Measurements from ENCODE around the gene CFAP300.
A peak's percentile ranks its signal among the peaks of the same experiment; 100 is the strongest.

CFAP300 gene

DNA sequence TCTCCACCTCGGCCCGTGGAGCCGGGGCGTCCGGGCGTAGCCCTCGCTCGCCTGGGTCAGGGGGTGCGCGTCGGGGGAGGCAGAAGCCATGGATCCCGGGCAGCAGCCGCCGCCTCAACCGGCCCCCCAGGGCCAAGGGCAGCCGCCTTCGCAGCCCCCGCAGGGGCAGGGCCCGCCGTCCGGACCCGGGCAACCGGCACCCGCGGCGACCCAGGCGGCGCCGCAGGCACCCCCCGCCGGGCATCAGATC, 63.4 kb downstream of the CFAP300 start:
- Mint-ChIP-seq H3K27ac (peak overlapping the region; percentile 89), H3K4me3 (peak overlapping the region; percentile 90), H3K9me3 (no peaks in the 10 kb centered on the region), H3K36me3 (no peaks in the 10 kb centered on the region), H3K4me1 (peaks cover 16% of the 10 kb centered on the region)
- DNase-seq (ENCODE audit: low spot score in 2 of 2) (peak in 1 of 2 donors; percentile 14), ATAC-seq (no peak)

GRCh38 chr11:102111011-102111786, 64.0 kb downstream of the CFAP300 start:
- ATAC-seq (peak; percentile 48), DNase-seq (ENCODE audit: low spot score in 2 of 2) (peak in 1 of 2 donors; percentile 51)
- H3K4me3 Mint-ChIP-seq = peak overlapping the region; percentile 90
- H3K36me3 Mint-ChIP-seq = no peaks in the 10 kb centered on the region
- no peak overlapping the region for H3K27ac Mint-ChIP-seq
- peaks cover 16% of the 10 kb centered on the region for H3K4me1 Mint-ChIP-seq
- H3K9me3 Mint-ChIP-seq = no peaks in the 10 kb centered on the region

DNA sequence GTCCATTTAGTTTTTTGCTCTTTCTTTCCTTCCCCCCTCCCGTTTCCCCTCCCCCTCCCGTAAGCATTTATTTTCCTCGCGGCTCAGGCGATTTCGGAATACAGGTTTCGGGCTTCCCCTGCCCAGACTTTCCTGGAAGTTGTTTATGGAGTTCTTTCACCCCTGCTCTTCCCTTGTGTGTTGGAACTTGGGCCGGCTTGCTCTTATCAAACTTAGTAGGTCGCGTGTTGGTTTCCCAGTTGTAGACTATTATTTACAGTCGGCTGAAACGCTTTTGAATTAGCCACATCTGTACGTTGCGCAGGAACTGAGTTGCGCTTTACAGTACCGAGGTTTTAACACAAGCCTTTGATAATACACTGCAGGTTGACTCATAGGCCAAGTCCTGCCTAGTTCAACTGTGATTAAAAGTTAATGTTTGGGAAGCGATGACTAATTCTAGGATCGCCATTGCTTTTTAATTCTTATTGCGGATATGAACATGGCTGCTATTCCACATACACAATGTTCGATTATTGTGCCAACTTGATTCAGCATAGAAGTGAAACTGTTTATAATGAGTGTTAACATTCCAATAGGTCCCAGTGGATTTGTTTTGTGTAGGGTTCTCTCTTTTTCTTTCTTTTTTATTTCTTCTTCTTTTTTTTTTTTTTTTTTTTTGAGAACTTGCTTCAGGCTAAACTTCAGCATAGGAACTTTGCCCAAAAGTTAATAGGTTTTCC, 64.7 kb downstream of the CFAP300 start:
- Mint-ChIP-seq H3K9me3 (no peaks in the 10 kb centered on the region), H3K4me3 (peak overlapping the region; percentile 90), H3K4me1 (peaks cover 16% of the 10 kb centered on the region), H3K27ac (no peak overlapping the region), H3K36me3 (no peaks in the 10 kb centered on the region)
- no peak for DNase-seq (ENCODE audit: low spot score in 2 of 2)
- ATAC-seq = peak; percentile 61

DNA sequence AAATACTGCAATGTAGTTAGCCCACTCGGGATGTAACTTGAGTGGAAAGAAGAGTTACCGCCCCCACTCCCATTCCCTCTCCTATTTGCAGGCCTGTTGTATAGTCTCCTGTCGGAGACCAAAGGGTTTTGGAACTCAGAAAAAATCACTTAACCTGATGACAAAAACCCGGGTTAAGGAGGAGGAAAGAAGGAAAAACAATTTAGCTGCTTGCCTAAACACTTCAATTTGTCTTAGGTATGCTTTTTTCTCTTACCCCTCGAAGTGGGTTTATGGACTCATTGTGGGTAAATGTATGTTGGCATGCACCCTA, 65.2 kb downstream of the CFAP300 start:
- H3K27ac Mint-ChIP-seq = no peak overlapping the region
- H3K4me1 Mint-ChIP-seq = peaks cover 16% of the 10 kb centered on the region
- DNase-seq (ENCODE audit: low spot score in 2 of 2) (no peak), ATAC-seq (no peak)
- H3K4me3 Mint-ChIP-seq = peak overlapping the region; percentile 90
- no peaks in the 10 kb centered on the region for H3K36me3 Mint-ChIP-seq
- H3K9me3 Mint-ChIP-seq = no peaks in the 10 kb centered on the region

DNA sequence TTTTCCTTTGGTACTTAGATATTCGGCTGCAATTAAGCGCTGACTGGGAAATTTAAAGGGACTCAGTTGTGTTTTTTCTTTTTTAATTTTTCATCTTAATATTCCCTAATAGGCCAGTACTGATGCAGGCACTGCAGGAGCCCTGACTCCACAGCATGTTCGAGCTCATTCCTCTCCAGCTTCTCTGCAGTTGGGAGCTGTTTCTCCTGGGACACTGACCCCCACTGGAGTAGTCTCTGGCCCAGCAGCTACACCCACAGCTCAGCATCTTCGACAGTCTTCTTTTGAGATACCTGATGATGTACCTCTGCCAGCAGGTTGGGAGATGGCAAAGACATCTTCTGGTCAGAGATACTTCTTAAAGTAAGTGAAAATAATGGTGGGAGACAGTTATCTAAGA, 66.8 kb downstream of the CFAP300 start:
- Mint-ChIP-seq H3K9me3 (no peaks in the 10 kb centered on the region), H3K27ac (no peak overlapping the region), H3K4me3 (no peak overlapping the region), H3K36me3 (no peaks in the 10 kb centered on the region), H3K4me1 (peaks cover 16% of the 10 kb centered on the region)
- DNase-seq (ENCODE audit: low spot score in 2 of 2) (no peak), ATAC-seq (no peak)

DNA sequence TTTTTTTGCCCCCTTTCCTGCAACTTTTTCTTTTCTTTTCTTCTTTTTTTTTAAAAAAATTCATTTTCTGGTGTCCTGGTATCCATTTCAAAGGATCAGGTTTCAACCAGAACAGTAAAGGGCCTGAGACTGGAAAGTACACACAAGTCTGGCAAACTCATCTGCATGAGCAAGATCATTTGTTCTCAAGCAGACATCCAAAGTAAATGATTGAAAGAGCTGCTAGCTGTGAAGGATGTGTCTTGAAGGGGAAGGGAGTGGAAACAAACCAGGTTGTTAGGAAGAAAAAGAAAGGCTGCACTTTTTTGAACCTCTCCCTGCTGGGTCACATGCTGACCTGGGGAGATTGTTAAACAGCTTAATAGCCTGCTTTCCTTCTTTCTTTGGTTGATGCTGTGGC, 68.3 kb downstream of the CFAP300 start:
- H3K4me3 Mint-ChIP-seq = no peak overlapping the region
- H3K9me3 Mint-ChIP-seq = no peaks in the 10 kb centered on the region
- H3K4me1 Mint-ChIP-seq = peaks cover 5% of the 10 kb centered on the region
- DNase-seq (ENCODE audit: low spot score in 2 of 2) (no peak), ATAC-seq (no peak)
- no peaks in the 10 kb centered on the region for H3K36me3 Mint-ChIP-seq
- no peak overlapping the region for H3K27ac Mint-ChIP-seq

GRCh38 chr11:102116453-102117205, 69.4 kb downstream of the CFAP300 start:
- Mint-ChIP-seq H3K27ac (no peak overlapping the region), H3K4me1 (peaks cover 5% of the 10 kb centered on the region), H3K9me3 (no peaks in the 10 kb centered on the region), H3K4me3 (no peak overlapping the region), H3K36me3 (no peaks in the 10 kb centered on the region)
- no peak for DNase-seq (ENCODE audit: low spot score in 2 of 2)
- no peak for ATAC-seq

DNA sequence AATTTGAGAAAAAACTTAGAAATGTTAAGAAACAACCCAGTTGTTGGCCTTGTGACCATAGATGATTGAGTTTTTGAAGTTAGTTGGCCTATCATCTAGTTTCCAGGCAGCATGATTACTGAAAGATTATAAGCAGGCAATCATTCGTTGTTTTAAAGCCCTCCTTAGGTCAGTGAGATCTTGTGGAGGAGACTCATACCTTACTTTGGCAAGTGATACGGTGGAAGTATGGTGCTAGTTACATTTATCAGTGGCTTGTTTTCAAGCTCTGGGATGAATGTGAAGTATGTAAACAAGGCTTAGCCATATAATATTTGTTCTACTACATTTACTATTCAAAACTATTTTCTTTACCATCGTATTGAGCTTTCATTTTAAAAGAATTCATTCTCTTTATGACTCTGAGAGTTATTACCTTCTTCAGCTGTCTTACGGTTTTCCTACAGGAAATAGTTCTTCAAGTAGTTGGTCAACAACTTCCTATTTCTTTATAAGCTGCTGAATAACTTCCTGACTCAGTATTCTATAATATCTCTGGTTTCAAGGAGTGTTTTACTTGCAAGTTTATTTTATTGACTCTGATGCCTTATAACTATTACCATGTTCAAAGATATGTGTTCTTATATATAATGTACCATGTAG, 70.4 kb downstream of the CFAP300 start:
- ATAC-seq = no peak
- H3K4me1 Mint-ChIP-seq = no peaks in the 10 kb centered on the region
- H3K36me3 Mint-ChIP-seq = no peaks in the 10 kb centered on the region
- no peaks in the 10 kb centered on the region for H3K9me3 Mint-ChIP-seq
- no peak for DNase-seq (ENCODE audit: low spot score in 2 of 2)
- H3K27ac Mint-ChIP-seq = no peak overlapping the region
- no peak overlapping the region for H3K4me3 Mint-ChIP-seq

DNA sequence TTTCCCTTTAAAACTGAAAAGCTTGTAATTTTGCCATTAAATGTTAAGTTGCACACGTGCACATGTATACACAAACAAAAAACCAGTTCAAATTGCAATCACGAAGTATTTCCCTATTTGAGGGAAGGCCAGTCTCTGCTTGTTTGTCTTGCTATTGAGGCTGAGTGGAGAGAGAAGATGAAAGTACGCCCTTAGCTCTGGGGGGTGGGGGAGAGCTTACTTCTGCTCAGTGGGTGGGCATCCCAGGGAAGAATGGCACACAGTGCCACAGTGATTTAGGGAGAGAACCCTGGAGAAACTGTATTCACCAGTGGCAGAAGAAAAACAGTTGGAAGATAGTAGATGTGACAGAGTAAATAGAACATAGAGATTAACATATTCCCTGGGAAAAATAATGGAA, 71.7 kb downstream of the CFAP300 start:
- no peak overlapping the region for H3K4me3 Mint-ChIP-seq
- H3K4me1 Mint-ChIP-seq = no peaks in the 10 kb centered on the region
- H3K27ac Mint-ChIP-seq = no peak overlapping the region
- H3K9me3 Mint-ChIP-seq = no peaks in the 10 kb centered on the region
- H3K36me3 Mint-ChIP-seq = no peaks in the 10 kb centered on the region
- no peak for ATAC-seq
- no peak for DNase-seq (ENCODE audit: low spot score in 2 of 2)

DNA sequence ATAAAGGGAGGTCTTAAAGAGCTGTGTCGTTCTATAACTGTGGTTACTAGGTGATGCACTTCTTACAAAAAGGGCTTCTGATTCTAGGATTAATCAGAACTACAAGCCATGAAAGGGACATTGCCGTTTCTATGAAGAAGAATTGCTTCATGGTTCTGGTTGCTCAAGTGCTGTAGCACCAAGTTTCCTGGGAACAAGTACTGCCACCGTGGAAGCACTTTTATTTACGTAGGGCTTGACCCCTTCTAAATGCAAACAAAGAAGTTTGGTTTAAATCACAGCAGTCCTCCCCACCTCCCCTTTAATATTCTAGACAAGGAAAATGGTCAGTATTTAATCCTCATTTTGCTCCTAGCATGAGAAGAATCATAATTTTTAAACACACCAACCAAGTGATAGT, 72.8 kb downstream of the CFAP300 start:
- H3K9me3 Mint-ChIP-seq = no peaks in the 10 kb centered on the region
- no peak for ATAC-seq
- no peaks in the 10 kb centered on the region for H3K4me1 Mint-ChIP-seq
- no peaks in the 10 kb centered on the region for H3K36me3 Mint-ChIP-seq
- H3K27ac Mint-ChIP-seq = no peak overlapping the region
- DNase-seq (ENCODE audit: low spot score in 2 of 2) = no peak
- no peak overlapping the region for H3K4me3 Mint-ChIP-seq

- no peaks in the 10 kb centered on the region for H3K9me3 Mint-ChIP-seq
- no peak overlapping the region for H3K4me3 Mint-ChIP-seq
- H3K27ac Mint-ChIP-seq = no peak overlapping the region
- no peak for DNase-seq (ENCODE audit: low spot score in 2 of 2)
- H3K4me1 Mint-ChIP-seq = no peaks in the 10 kb centered on the region
- no peak for ATAC-seq
- H3K36me3 Mint-ChIP-seq = no peaks in the 10 kb centered on the region
These were observed 73.3 kb downstream of the CFAP300 start for GRCh38 chr11:102120437-102120973.

- Mint-ChIP-seq H3K9me3 (no peaks in the 10 kb centered on the region), H3K4me1 (no peaks in the 10 kb centered on the region), H3K36me3 (no peaks in the 10 kb centered on the region), H3K27ac (no peak overlapping the region), H3K4me3 (no peak overlapping the region)
- no peak for DNase-seq (ENCODE audit: low spot score in 2 of 2)
- no peak for ATAC-seq
These were observed 74.1 kb downstream of the CFAP300 start for GRCh38 chr11:102121329-102121728.

All from stimulated activated effector memory CD8-positive, alpha-beta T cell treated with anti-CD3 and anti-CD28 coated beads, Interleukin-12 subunit alpha, Interleukin-12 subunit beta, amount 100 ng/mL, for 72 hours (primary cell).